Measurements from ENCODE around the gene DUSP9.

Gene DUSP9

DNA sequence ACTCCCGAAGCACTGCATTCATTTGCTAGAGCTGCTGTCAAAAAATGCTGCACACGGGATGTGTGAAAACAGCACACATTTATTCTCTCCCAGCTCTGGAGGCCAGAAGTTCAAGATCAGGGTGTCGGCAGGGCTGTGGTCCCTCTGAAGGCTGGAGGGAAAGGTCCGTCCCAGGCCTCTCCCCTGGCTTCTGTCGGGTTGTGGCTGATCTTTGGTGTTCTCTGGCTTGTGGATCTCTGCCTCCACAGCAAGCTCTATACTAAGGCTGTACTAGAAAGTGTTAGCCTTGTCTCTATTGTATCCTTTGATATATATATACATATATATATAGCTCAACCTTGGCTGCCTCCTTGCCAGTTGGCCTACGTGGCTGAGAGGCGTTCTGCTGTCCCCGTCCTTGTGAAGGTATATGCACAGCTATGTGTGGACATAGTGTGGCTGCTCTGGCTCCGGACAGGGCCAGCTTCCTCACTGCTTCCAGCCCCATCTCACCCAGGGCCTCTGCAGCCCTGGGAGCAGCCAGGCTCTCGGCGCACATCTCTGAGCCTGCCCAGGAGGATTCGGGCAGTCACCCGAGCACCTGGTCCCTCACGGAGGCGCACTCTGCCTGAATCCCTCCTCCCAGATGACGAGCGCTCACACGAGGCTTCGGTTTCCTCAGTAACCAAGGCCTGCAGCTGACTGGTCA is 15.0 kb upstream of the DUSP9 start:
- no peak for TF ChIP-seq CTCF (IDR thresholded peaks at IDR 0.05)

DNA sequence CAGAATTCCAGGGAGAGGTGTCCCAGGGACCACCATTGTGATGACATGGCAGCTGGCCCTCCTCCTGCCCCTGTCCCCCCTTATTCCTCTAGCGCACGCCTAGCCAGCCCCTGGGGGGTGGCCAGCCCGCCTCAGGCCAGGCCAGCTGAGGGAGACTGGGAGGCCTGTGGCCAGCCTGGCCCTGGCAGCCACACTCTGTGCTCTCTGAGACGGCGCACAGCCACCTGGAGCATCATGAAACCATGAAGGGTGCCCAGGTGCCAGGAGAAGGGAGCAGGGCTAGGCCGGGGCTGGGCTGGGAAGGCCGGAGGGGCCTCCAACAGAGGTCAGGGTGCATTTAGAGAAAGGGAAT is 14.4 kb upstream of the DUSP9 start:
- no peak for TF ChIP-seq CTCF (IDR thresholded peaks at IDR 0.05)

DNA sequence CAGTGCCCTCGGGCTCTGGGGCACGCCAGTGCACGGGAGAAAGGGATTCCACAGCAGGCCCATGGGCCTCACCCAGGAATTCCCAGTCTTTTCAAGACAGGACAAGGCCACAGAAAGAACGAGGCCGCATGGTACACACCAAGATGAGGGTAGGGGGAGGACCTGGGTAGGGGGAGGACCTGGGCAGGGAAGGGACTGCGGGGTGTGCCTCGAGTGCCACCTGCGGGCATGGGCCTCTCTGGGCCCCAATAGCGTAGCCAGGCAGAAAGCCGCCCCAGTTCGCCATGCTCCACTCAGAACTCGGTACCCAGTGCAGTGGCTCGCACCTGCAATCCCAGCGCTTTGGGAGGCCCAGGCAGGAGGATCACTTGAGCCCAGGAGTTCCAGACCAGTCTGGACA is 14.0 kb upstream of the DUSP9 start:
- no peak for TF ChIP-seq CTCF (IDR thresholded peaks at IDR 0.05)

DNA sequence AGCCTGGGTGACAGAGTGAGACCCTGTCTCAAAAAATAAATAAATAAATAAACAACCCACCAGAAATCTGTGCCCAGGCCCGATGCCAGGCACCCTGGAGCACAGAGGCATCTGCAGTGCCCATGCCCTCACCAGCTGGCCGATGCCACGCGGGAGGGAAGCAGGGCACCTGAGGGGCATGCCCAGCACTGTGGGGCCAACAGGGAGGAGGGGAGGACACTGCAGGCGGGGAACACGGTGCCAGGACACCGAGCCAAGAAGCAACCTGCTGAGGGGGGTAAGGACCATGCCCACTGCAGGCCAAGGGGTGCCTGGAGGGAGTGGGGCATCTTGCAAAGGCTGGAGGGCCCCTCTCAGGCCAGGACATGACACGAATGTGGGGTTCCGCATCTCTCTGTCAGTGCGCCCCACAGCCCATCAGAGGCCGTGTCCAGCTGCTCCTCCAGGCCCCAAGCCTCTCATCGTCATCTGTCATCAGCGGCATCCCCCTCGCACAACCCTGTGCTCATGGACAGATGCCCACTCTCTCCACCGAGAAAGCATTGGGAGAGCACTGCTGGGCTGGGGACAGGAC is 13.3 kb upstream of the DUSP9 start:
- TF ChIP-seq CTCF (IDR thresholded peaks at IDR 0.05), result no peak

DNA sequence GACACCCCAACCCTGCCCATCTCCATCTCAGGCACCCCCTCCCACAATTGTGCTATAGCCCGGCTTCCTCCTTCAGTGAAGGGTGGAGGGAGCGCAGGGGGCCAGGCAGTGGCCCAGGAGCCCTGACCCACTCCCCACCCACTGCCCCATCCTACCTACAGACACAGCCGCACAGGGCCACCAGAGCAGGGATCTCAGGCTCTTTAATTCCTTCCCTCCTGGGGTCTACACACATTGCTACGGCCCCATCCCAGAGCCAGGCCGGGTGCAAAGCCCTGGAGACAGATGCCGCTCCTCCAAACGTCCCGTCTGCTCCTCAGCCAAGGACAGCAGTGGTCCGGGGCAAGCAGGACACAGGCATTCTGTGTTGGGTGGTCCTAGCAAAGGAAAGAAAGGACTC is 12.8 kb upstream of the DUSP9 start:
- TF ChIP-seq CTCF (IDR thresholded peaks at IDR 0.05), result no peak

- TF ChIP-seq CTCF (IDR thresholded peaks at IDR 0.05), result no peak
These were observed 12.2 kb upstream of the DUSP9 start for GRCh38 chrX:153634832-153635231.

- no peak for TF ChIP-seq CTCF (IDR thresholded peaks at IDR 0.05)
These were observed 11.6 kb upstream of the DUSP9 start for GRCh38 chrX:153635388-153635787.
